Mucosa of descending colon (tissue), 3 donors: ENCODE measurements around the gene ASCC3. TPM values are rescaled to one million over a fixed set of nuclear protein-coding genes. Genes with fewer than 3 reads are reported as not detected.

Source experiments
- ATAC-seq: fragments of 200-7000 bp; cut with Tn5 transposase; one replicate; pipeline ENCODE4 v1.9.1; 2020; ENCODE audit warnings: mild to moderate bottlenecking, moderate library complexity
- DNase-seq, 3 donors: peaks; one replicate each; pipeline ENCODE4 v3.0.0-alpha.2; 2020
- H3K36me3 ChIP-seq: fragments of 200-600 bp; one replicate; pipeline ENCODE4 v1.8.0; 2021; ENCODE audit warnings: low read depth, mild to moderate bottlenecking
- H3K4me1 ChIP-seq: fragments of 200-600 bp; one replicate; pipeline ENCODE4 v1.8.0; 2021; ENCODE audit warnings: low read depth, mild to moderate bottlenecking
- H3K4me3 ChIP-seq: fragments of 200-600 bp; one replicate; pipeline ENCODE4 v1.8.0; 2021; ENCODE audit warnings: mild to moderate bottlenecking
- H3K9me3 ChIP-seq: fragments of 200-600 bp; one replicate; pipeline ENCODE4 v1.8.0; 2021; ENCODE audit warnings: mild to moderate bottlenecking
- CTCF ChIP-seq: fragments of 200-600 bp; IDR thresholded peaks from one replicate; pipeline ENCODE4 v1.8.0; 2022; ENCODE audit warnings: antibody characterized with exemption, mild to moderate bottlenecking
- intact Hi-C, 2 donors: fragments of 100-400 bp; cut with DNase I in 1 of 2; cut with micrococcal nuclease in 1 of 2; formaldehyde crosslinking; loops; one replicate each; pipeline versions ENCODE4 v1.11.0 to v1.11.1; 2022; cut with DNase I, micrococcal nuclease
- total RNA-seq, 3 donors: library from RNA; stranded (reverse); fragmentation: NEBNext Ultra II Directional in 2 of 3; extraction: Animal tissue kit (Norgen Biotek cat#: 25700) in 2 of 3; gene quantifications; one replicate each; pipeline versions ENCODE4 v1.2.1 to v1.2.4, GENCODE V29; 2021 to 2023
- donor health status: DM: no; HTN: no; CAD: no; lungs with moderate emphysema.
- donor health status: DM: no; HTN: no; CAD: no.
- donor health status: DM: no; HTN: yes; CAD: no.

Gene ASCC3
- total RNA-seq, 3 donors from 2014 or later: 24.6 to 28.5 (median 27.8) TPM

DNA sequence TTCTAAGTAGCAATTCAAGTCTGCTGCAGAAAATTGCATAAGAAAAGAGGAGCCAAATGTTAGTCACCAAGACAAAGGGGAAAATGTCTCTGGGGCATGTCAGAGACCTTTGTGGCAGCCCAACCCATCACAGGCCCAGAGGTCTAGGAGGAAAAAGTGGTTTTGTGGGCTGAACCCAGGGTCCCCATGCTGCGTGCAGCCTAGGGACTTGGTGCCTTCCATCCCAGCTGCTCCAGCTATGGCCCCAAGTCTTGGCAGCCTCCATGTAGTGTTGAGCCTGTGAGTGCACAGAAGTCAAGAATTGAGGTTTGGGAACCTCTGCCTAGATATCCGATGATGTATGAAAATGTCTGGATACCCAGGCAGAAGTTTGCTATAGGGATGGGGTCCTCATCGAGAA lies 181.1 kb downstream of the ASCC3 start:
- DNase-seq (no peak), ATAC-seq (no peak)
- Histone ChIP-seq H3K36me3 (no peaks in the 10 kb centered on the region), H3K4me3 (no peak overlapping the region), H3K4me1 (no peaks in the 10 kb centered on the region), H3K9me3 (no peaks in the 10 kb centered on the region)
- intact Hi-C loops: no loop called here
- TF ChIP-seq CTCF: no peak

GRCh38 chr6:100695445-100695844 lies 185.7 kb downstream of the ASCC3 start:
- no peaks in the 10 kb centered on the region for H3K9me3 ChIP-seq
- H3K4me1 ChIP-seq: no peaks in the 10 kb centered on the region
- DNase-seq: no peak
- H3K36me3 ChIP-seq: no peaks in the 10 kb centered on the region
- no peak for TF ChIP-seq CTCF
- H3K4me3 ChIP-seq: no peak overlapping the region
- intact Hi-C loops: no loop called here
- ATAC-seq: no peak

DNA sequence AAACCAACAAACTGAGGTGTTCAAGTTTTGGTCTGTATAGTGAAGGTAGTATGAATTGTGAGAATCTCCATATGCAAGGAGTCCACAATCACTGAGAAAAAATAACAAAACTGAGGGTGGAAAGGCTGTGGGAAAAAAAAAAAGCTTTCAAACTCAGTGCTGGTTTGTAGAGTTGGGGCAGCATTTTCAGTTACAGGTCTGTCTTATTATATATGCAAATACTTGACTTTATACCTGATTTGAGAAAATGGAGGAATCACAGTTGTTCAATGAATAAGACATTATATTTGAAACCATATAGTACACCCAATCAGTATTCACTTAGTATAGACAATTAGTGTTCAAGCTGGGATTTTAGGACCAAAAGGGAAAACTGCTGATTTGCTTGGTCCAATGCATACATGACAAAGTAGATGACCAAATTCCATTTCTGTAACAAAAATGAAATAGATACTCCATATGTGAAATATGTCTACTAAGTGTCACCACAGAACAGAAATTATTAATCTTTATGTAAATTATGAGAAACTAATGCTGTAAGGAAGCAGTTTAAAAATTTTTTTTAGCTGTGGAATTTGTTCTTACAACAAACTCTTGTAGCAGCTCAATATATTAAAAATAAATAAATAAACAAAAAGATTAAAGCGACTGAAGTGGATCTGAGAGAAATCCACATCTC lies 187.7 kb downstream of the ASCC3 start:
- no peaks in the 10 kb centered on the region for H3K9me3 ChIP-seq
- intact Hi-C loops: no loop called here
- no peaks in the 10 kb centered on the region for H3K4me1 ChIP-seq
- no peak for TF ChIP-seq CTCF
- ATAC-seq (no peak), DNase-seq (no peak)
- H3K4me3 ChIP-seq: no peak overlapping the region
- no peaks in the 10 kb centered on the region for H3K36me3 ChIP-seq

GRCh38 chr6:100691972-100692371 lies 189.2 kb downstream of the ASCC3 start:
- intact Hi-C loops: no loop called here
- Histone ChIP-seq H3K4me3 (no peak overlapping the region), H3K4me1 (no peaks in the 10 kb centered on the region), H3K36me3 (no peaks in the 10 kb centered on the region), H3K9me3 (no peaks in the 10 kb centered on the region)
- no peak for DNase-seq
- ATAC-seq: no peak
- TF ChIP-seq CTCF: no peak

- Histone ChIP-seq H3K4me3 (no peak overlapping the region), H3K4me1 (no peaks in the 10 kb centered on the region), H3K36me3 (no peaks in the 10 kb centered on the region), H3K9me3 (no peaks in the 10 kb centered on the region)
- no peak for ATAC-seq
- no peak for DNase-seq
- TF ChIP-seq CTCF: no peak
- intact Hi-C loops: no loop called here
Measured at GRCh38 chr6:100686216-100686615, 194.9 kb downstream of the ASCC3 start.

GRCh38 chr6:100685747-100686146 lies 195.4 kb downstream of the ASCC3 start:
- no peaks in the 10 kb centered on the region for H3K36me3 ChIP-seq
- ATAC-seq: no peak
- no peak overlapping the region for H3K4me3 ChIP-seq
- no peak for DNase-seq
- TF ChIP-seq CTCF: no peak
- intact Hi-C loops: no loop called here
- H3K9me3 ChIP-seq: no peaks in the 10 kb centered on the region
- H3K4me1 ChIP-seq: no peaks in the 10 kb centered on the region
